NCI-H446 treated with DMSO at 0.1 percent for 48 hours (cell line): Measurements from ENCODE around the gene TFDP1.
A peak's percentile ranks its signal among the peaks of the same experiment; 100 is the strongest.

Source experiments
- DNase-seq: peaks from one replicate; lab custom pipeline; 2025; lab: John Stamatoyannopoulos, UW

The TFDP1 gene, protein sequence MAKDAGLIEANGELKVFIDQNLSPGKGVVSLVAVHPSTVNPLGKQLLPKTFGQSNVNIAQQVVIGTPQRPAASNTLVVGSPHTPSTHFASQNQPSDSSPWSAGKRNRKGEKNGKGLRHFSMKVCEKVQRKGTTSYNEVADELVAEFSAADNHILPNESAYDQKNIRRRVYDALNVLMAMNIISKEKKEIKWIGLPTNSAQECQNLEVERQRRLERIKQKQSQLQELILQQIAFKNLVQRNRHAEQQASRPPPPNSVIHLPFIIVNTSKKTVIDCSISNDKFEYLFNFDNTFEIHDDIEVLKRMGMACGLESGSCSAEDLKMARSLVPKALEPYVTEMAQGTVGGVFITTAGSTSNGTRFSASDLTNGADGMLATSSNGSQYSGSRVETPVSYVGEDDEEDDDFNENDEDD

DNA sequence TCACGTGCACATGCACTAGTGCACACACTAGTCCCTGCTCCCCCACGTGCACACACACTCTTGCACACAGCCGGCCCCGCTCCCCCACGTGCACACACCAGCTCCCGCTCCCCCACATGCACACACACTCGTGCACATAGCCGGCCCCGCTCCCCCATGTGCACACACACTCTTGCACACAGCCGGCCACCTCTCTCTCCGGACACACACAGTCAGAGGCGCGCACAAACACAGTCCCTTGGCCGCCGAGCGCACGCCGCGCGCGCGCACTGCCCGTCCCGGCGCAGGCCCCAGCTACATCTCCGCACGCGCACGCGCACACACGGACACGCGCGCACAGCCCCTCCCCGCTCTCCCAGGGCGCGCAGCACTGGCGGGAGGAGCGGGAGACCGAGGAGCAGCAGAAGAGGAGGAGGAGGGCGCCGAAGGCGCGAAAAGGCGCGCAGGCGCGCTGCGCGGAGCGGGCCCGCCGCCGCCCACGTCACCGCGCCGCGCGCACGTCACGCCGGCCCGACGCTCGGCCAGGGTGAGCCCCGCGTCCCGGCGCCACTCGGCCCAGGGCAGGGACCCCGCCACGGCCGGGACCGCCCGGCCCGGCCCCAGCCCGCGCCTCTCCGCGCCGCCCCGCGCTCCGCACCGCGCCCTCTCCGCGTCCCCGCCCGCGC lies at the start of gene TFDP1:
TFDP1 (plus strand) TSS at position 549 of the 665 bp plus-strand sequence. CDS start 1,085 bp downstream, outside the sequence.
- DNase-seq, result peak; percentile 24

DNA sequence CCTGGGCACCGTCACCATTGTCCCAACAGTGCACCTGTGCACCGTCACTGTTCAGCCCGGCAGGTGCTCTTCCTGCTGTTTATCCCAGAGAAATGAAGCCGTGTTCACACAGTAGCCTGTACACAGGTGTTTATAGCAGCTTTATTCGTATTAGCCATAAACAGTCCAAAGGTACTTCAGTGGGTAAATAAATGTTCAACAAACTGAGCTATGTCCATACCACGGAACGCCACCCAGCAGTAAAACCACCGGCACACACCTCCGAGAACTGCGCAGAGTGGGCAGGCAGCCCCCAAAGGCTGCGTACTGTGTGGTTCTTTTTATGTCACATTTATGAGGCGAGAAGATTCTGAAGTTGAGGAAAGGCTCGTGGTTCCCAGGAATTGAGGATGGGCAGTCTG lies 49.2 kb upstream of the TFDP1 start:
- DNase-seq, result no peak

DNA sequence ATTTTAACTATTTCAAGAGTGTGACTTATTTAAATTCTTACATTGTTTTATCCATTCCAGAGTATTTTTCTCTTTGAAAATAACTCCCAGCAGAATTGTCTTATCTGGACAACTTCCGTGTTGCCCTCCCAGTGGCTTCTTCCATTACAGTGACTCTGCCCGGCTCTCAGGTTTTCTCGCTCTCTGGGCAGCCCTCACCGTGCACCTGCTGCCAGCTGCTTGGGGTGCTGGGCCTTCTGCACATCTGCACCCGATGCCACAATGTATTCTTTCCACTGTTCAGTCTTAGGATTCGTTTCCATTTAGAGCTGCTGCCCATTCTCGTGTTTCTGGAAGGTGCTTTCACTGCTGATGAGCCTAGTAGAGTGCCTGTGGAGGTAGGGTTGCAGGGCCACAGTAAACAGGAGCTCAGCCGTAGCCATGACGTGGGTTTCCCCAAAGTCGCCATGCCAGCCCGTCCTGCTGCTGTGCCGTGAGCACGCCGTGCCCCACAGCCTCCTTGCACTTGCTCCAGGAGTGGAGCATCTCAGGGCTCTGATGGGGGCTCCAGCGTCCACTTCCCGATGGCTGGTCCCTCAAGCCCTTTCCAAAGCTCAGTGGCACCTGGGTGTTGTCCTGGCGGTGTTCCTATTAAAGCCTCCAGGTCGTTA lies 48.0 kb upstream of the TFDP1 start:
- no peak for DNase-seq

DNA sequence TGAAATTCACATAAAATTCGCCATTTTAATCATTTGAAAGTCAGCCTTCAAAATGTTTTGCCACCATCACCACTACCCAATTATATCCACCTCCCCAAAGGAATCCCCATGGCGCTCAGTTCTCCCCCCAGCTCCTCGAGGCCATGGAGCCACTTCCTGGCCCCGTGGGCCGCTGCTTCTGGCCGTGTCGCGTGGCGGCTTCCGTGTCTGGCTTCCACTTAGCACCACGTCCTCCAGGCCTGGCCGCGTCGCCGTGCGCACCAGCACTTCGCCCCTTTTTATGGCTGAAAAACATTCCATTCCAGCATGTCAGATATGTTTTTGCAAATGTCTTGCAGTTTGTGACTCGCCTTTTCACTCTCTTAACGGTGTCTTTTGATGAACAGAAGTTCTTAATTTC lies 47.3 kb upstream of the TFDP1 start:
- DNase-seq, result no peak

DNA sequence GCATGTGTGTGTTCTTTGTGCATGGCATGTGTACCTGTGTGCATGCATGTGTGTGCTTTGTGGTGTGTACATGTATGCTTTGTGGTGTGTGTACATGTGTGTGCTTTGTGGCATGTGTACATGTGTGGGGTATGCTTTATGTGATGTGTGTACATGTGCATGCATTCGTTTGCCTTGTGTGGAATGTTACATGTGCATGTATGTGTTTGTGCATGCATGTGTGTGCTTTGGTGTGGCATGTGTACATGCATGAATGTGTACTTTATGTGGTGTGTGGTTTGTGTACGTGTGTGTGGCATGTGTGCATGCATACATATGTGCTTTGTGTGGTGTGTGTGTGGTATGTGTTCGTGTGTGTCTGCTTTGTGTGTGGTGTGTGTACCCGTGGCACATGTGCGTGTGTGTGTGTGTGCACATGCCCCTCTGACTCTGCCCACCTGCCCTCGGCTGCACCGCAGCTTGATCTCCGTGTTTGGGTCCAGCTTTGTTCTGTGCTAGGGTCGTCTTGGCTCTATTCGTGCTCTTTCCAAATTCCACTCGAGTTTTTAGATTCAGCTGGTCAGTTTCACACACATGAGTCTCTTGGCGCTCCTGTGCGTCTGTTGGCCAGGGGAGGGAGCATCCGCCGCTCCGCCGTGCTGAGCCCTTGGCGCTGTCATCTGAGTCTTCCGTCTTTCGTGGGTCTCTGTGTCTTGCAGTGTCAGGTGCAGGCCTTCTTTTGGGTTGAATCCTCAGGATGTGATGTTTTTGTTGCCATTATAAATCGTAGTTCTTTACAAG lies 46.5 kb upstream of the TFDP1 start:
- DNase-seq, result no peak

GRCh38 chr13:113538689-113539058 lies 45.9 kb upstream of the TFDP1 start:
- no peak for DNase-seq

- no peak for DNase-seq
Measured at GRCh38 chr13:113539176-113539575, 45.4 kb upstream of the TFDP1 start.

DNA sequence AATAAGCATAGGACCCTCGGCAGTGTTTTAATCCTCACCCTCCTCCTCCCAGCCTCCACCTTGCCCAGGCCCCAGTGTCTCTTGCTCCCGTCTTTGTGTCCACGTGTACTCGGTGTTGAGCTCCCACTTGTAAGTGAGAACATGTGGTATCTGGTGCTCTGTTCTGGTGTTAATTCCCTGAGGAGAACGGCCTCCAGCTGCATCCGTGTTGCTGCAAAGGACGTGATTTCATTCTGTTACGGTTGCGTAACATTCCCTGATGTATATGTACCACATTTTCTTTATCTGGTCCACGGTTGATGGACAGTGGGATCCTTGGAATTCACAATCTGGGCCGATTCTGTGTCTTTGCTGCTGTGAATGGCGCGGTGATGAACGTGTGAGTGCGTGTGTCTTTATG lies 44.7 kb upstream of the TFDP1 start:
- DNase-seq, result no peak

DNA sequence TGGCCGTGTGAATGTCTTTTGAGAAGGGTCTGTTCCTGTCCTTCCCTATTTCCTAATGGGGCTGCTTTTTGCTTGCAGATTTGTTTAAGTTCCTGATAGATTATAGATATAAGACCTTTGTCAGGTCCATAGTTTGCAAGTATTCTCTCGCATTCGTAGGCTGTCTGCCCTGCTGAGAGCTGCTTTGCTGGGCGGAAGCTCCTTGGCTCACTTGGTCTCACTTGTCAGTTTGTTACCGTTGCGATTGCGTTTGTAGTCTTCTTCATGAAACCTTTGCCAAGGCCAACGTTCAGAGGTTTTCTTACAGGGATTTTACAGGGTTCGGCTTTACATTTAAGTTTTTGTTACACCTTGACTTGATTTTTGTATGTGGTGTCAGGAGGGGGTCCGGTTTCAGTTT lies 44.0 kb upstream of the TFDP1 start:
- DNase-seq, result no peak

DNA sequence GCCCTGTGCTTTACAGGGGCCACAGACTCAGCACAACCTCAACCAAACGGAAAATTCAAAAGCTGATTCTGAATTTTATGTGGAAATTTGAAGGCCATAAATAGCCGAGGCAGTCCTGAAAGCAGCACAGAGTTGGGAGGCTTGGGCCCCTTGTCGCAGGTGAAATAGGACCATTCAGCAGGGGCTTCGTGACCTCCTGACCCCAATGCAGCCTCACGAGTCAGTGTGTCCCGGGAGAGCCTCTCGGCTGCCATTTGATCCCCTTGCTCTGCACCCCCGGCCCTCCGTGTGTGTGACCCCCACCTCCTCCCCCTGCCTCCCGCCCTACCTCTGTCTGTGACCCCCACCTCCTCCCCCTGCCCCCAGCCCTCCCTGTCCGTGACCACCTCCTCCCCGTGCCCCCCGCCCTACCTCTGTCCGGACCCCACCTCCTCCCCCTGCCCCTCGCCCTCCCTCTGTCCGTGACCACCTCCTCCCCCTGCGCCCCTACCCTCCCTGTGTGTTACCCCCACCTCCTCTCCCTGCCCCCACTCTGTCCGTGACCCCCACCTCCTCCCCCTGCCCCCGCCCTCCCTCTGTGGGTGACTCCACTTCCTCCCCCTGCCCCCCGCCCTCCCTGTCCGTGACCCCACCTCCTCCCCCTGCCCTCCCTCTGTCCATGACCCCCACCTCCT lies 41.7 kb upstream of the TFDP1 start:
- no peak for DNase-seq

DNA sequence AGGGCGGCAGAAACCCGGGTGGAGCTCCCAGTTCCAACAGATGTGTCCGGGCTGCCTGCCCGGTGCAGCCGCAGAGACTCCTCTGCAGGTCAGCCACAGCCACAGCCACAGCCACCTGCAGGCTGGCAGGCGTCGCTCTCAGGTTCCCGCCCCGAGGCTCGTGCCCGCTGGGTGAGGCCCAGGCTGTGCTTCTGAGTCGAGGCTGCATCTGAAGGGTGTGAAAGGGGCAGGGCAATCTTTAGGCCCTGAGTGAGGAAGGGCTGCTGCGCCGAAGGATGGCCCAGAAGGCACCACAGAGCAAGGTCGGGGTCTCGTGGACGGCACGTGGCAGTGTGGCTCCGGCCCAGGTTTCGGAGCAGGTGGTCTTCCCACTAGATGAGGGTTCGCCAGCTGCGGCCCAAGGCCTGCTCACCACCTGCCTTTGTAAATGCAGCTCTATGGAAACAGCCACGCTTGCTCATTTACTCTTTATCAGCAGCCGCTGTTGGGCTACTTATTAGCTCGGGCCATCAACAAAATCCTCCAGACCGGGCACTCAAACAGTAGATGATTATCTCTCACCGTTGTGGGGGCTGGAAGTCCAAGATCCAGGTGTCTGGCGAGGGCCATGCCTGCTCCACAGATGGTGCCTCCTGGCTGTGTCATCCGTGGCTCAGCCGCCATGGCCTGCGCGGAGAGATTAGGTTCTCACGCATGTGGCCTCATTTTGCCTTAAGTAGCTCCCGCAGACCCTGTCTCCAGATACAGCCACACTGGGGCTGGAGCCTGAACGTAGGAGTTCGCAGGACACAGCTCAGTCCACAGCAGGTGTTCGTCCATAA lies 40.3 kb upstream of the TFDP1 start:
- DNase-seq, result no peak

GRCh38 chr13:113544896-113545295 lies 39.7 kb upstream of the TFDP1 start:
- DNase-seq, result no peak

DNA sequence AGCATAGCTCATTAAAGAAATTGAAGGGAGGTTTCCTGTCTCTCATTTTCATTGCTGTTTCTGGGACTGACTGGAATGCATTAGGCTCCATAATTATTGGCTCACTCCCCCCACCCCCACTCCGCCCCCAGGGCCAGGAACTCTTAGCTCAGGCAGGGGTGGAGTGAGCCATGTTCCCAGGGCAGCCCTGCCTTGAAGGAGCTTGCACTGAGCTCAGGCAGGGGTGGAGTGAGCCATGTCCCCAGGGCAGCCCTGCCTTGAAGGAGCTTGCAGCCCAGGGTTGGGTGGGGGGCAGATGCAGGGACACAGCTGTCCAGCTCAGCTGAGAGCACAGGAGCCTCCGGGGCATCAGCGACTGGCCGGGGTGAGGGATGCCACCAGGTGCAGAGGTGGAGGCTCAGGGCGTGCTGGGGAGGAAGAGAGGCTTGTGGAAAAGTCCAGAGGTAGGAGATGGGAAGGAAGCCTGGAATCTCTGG lies 39.1 kb upstream of the TFDP1 start:
- DNase-seq, result no peak

GRCh38 chr13:113545931-113546516 lies 38.5 kb upstream of the TFDP1 start:
- no peak for DNase-seq

- no peak for DNase-seq
Measured at GRCh38 chr13:113546571-113547237, 37.8 kb upstream of the TFDP1 start.

- no peak for DNase-seq
Measured at GRCh38 chr13:113547238-113547971, 37.1 kb upstream of the TFDP1 start.

- no peak for DNase-seq
Measured at GRCh38 chr13:113548171-113548641, 36.3 kb upstream of the TFDP1 start.

- no peak for DNase-seq
Measured at GRCh38 chr13:113548778-113549621, 35.6 kb upstream of the TFDP1 start.
